Astrocyte (in vitro differentiated cells and primary cell): Measurements from ENCODE around the gene PCBD2. TPM values are rescaled to one million over a fixed set of nuclear protein-coding genes. Genes with fewer than 3 reads are reported as not detected.

Experiments
- DNase-seq: peaks from one replicate; pipeline ENCODE4 v3.0.0-alpha.2; 2010; ENCODE audit warnings: low read depth
- FAIRE-seq: peaks from 2 replicates; lab custom pipeline; 2011; peaks lifted over from hg19 to GRCh38; lab: Jason Lieb, UNC
- H2AFZ ChIP-seq: 2 replicates; pipeline ENCODE4 v1.6.0; 2012; ENCODE audit warnings: low read depth, low read length, inconsistent platforms
- H3K27ac ChIP-seq: 2 replicates; pipeline ENCODE4 v1.5.1; 2011; ENCODE audit warnings: low read depth, low read length, inconsistent platforms
- H3K27me3 ChIP-seq: 2 replicates; pipeline ENCODE4 v1.6.0; 2011; ENCODE audit warnings: low read length, inconsistent platforms; ENCODE audit not compliant: insufficient read depth
- H3K36me3 ChIP-seq: 2 replicates; pipeline ENCODE4 v1.5.1; 2011; ENCODE audit warnings: low read length, inconsistent platforms; ENCODE audit not compliant: insufficient read depth
- H3K4me1 ChIP-seq: 2 replicates; pipeline ENCODE4 v1.5.1; 2011; ENCODE audit warnings: low read length, inconsistent platforms; ENCODE audit not compliant: insufficient read depth
- H3K4me2 ChIP-seq: 2 replicates; pipeline ENCODE4 v1.6.0; 2012; ENCODE audit warnings: low read length, inconsistent platforms
- H3K4me3 ChIP-seq: 2 replicates; pipeline ENCODE4 v1.5.1; 2011; ENCODE audit warnings: low read depth, mild to moderate bottlenecking, low read length, inconsistent platforms; ENCODE audit not compliant: insufficient read depth
- H3K79me2 ChIP-seq: 2 replicates; pipeline ENCODE4 v1.6.0; 2012; ENCODE audit warnings: mild to moderate bottlenecking, low read length, inconsistent platforms; ENCODE audit not compliant: insufficient read depth
- H3K9ac ChIP-seq: 2 replicates; pipeline ENCODE4 v1.6.0; 2012; ENCODE audit warnings: mild to moderate bottlenecking, low read length, inconsistent platforms
- H3K9me3 ChIP-seq: 2 replicates; pipeline ENCODE4 v1.5.1; 2012; ENCODE audit warnings: low read depth, mild to moderate bottlenecking, low read length, inconsistent platforms; ENCODE audit not compliant: insufficient read depth
- H4K20me1 ChIP-seq: 2 replicates; pipeline ENCODE4 v1.6.0; 2012; ENCODE audit warnings: low read length, inconsistent platforms; ENCODE audit not compliant: insufficient read depth
- H3K27ac Mint-ChIP-seq: one replicate; pipeline ENCODE4 v1.8.0; 2021; ENCODE audit warnings: mild to moderate bottlenecking, mixed read lengths; ENCODE audit not compliant: unreplicated experiment
- H3K27me3 Mint-ChIP-seq: one replicate; pipeline ENCODE4 v1.8.0; 2021; ENCODE audit warnings: low read depth, mixed read lengths; ENCODE audit not compliant: unreplicated experiment
- H3K36me3 Mint-ChIP-seq: one replicate; pipeline ENCODE4 v1.8.0; 2021; ENCODE audit warnings: low read depth, mixed read lengths; ENCODE audit not compliant: unreplicated experiment
- H3K4me1 Mint-ChIP-seq: one replicate; pipeline ENCODE4 v1.8.0; 2021; ENCODE audit warnings: low read depth, mixed read lengths; ENCODE audit not compliant: unreplicated experiment
- H3K4me3 Mint-ChIP-seq: one replicate; pipeline ENCODE4 v1.8.0; 2021; ENCODE audit warnings: mild to moderate bottlenecking, moderate library complexity, mixed read lengths; ENCODE audit not compliant: unreplicated experiment
- H3K9me3 Mint-ChIP-seq: one replicate; pipeline ENCODE4 v1.8.0; 2021; ENCODE audit warnings: mild to moderate bottlenecking, mixed read lengths; ENCODE audit not compliant: unreplicated experiment
- CTCF ChIP-seq: IDR thresholded peaks from 2 replicates; pipeline ENCODE4 v1.5.1; 2011; ENCODE audit warnings: low read depth, mild to moderate bottlenecking, inconsistent platforms, low read length, moderate library complexity; ENCODE audit not compliant: insufficient read depth
- EZH2 ChIP-seq: IDR thresholded peaks from 2 replicates; pipeline ENCODE4 v1.6.1; 2012; ENCODE audit warnings: mild to moderate bottlenecking, low read length, inconsistent platforms; ENCODE audit not compliant: insufficient read depth
- total RNA-seq: library from RNA; stranded (reverse); gene quantifications from 2 replicates; pipeline ENCODE4 v1.2.1, GENCODE V29; 2021

PCBD2 gene
- total RNA-seq, 1 donor from 2014 or later, result 10.2 TPM

DNA sequence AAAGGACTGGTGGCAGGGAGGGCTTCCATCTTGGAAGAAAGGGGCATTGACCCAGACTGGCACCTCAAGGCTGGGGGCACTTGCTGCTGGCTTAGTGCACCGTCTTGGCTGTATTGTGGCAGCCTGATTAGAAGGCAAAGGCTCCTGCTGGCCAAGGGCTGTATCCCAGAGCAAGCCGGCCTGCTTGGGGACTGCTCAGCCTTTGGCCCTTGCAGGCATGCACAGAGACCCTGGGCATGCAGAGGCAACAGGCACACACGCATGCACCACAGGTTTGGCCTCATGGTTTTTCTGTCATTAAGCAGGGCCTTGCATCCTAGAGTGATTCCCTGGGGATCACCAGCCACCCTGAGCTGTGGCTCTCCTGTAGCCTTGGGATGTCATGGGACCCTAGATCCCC is 100.1 kb downstream of the PCBD2 start:
- H3K27me3 Mint-ChIP-seq, result peaks cover 69% of the 10 kb centered on the region
- no peak overlapping the region for H3K4me3 Mint-ChIP-seq
- Histone ChIP-seq H2AFZ (no peak overlapping the region), H3K9ac (no peak overlapping the region), H3K9me3 (no peaks in the 10 kb centered on the region), H3K79me2 (no peaks in the 10 kb centered on the region), H3K36me3 (no peaks in the 10 kb centered on the region), H3K4me3 (no peak overlapping the region), H3K27ac (no peak overlapping the region), H4K20me1 (no peaks in the 10 kb centered on the region), H3K4me2 (no peak overlapping the region), H3K4me1 (no peaks in the 10 kb centered on the region), H3K27me3 (no peaks in the 10 kb centered on the region)
- DNase-seq, result no peak
- no peaks in the 10 kb centered on the region for H3K4me1 Mint-ChIP-seq
- peaks cover 16% of the 10 kb centered on the region for H3K9me3 Mint-ChIP-seq
- TF ChIP-seq EZH2 (no peak), CTCF (no peak)
- H3K36me3 Mint-ChIP-seq, result peaks cover 13% of the 10 kb centered on the region
- FAIRE-seq, result no peak
- H3K27ac Mint-ChIP-seq, result no peak overlapping the region

DNA sequence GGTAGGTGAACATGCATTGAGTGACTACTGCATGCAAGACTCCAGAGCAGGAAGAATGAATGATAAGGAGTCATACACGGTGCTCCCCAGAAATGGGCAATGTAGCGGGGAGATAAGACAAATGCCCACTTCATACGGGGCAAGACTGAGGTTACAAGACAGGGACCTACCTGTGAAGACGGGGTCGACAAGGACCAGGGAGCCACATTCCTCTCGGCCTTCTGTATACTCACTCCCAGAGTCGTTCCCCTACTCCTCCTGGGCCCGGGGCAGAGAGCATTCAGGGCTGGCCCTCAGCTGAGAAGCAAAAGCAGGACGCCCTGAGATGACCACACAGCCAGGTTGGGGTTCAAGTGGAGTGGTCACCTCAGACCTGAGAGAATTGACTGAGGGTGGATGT is 102.4 kb downstream of the PCBD2 start:
- Mint-ChIP-seq H3K4me3 (no peak overlapping the region), H3K36me3 (peaks cover 12% of the 10 kb centered on the region), H3K27ac (no peak overlapping the region), H3K4me1 (no peaks in the 10 kb centered on the region), H3K27me3 (peaks cover 70% of the 10 kb centered on the region), H3K9me3 (peaks cover 15% of the 10 kb centered on the region)
- TF ChIP-seq EZH2 (no peak), CTCF (no peak)
- no peak overlapping the region for H3K9ac ChIP-seq
- no peaks in the 10 kb centered on the region for H3K27me3 ChIP-seq
- H3K4me2 ChIP-seq, result no peak overlapping the region
- H2AFZ ChIP-seq, result no peak overlapping the region
- no peaks in the 10 kb centered on the region for H3K9me3 ChIP-seq
- no peak for DNase-seq
- H3K4me3 ChIP-seq, result no peak overlapping the region
- H3K27ac ChIP-seq, result no peak overlapping the region
- FAIRE-seq, result no peak
- H4K20me1 ChIP-seq, result no peaks in the 10 kb centered on the region
- no peaks in the 10 kb centered on the region for H3K79me2 ChIP-seq
- no peaks in the 10 kb centered on the region for H3K36me3 ChIP-seq
- no peaks in the 10 kb centered on the region for H3K4me1 ChIP-seq

DNA sequence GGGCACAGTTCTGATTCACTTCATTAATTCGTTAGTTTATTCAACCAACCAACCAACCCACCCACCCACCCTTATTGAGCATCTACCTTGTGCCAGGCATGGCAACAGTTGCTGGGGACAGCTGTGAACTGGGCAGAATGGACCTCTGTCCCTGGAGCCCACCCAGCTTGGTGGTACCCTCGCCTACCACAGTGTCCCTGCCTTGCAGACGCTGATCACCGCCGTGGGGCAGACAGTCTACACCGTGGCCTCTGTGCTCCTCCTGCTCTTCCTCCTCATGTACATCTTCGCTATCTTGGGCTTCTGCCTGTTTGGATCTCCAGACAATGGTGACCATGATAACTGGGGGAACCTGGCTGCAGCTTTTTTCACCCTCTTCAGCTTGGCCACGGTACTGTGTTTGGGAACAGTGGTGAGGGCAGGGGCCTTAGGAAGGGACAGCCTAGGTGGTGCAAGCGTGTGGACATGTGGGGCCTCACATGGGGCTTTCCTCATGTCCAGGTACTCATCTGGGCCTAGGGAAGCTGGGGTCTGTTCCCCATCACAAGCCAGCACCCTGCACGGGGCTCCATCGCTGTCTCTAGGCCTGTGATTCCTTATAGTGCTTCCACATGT is 102.9 kb downstream of the PCBD2 start:
- H3K36me3 Mint-ChIP-seq, result peaks cover 9% of the 10 kb centered on the region
- DNase-seq, result no peak

More for the DNA sequence above, 102.9 kb downstream of the PCBD2 start:
- Mint-ChIP-seq H3K4me3 (no peak overlapping the region), H3K27ac (no peak overlapping the region), H3K4me1 (no peaks in the 10 kb centered on the region), H3K9me3 (peaks cover 11% of the 10 kb centered on the region), H3K27me3 (peaks cover 68% of the 10 kb centered on the region)
- no peaks in the 10 kb centered on the region for H3K27me3 ChIP-seq
- H4K20me1 ChIP-seq, result no peaks in the 10 kb centered on the region
- no peaks in the 10 kb centered on the region for H3K4me1 ChIP-seq
- H3K79me2 ChIP-seq, result no peaks in the 10 kb centered on the region
- FAIRE-seq, result no peak
- H2AFZ ChIP-seq, result no peak overlapping the region
- no peak for TF ChIP-seq EZH2
- TF ChIP-seq CTCF, result no peak
- no peak overlapping the region for H3K4me3 ChIP-seq
- no peak overlapping the region for H3K4me2 ChIP-seq
- no peak overlapping the region for H3K27ac ChIP-seq
- no peaks in the 10 kb centered on the region for H3K36me3 ChIP-seq
- no peaks in the 10 kb centered on the region for H3K9me3 ChIP-seq
- no peak overlapping the region for H3K9ac ChIP-seq
